Measurements from ENCODE around the gene HM13. TPM values are rescaled to one million over a fixed set of nuclear protein-coding genes. Genes with fewer than 3 reads are reported as not detected.
"Not testable (repeated sequence)": the region's sequence is repeated elsewhere in the genome, so short reads cannot be mapped to it uniquely, and the experiment has no call there.

The HM13 gene
- total RNA-seq, 1 experiment from 2014 or later, result 69.6 TPM

DNA sequence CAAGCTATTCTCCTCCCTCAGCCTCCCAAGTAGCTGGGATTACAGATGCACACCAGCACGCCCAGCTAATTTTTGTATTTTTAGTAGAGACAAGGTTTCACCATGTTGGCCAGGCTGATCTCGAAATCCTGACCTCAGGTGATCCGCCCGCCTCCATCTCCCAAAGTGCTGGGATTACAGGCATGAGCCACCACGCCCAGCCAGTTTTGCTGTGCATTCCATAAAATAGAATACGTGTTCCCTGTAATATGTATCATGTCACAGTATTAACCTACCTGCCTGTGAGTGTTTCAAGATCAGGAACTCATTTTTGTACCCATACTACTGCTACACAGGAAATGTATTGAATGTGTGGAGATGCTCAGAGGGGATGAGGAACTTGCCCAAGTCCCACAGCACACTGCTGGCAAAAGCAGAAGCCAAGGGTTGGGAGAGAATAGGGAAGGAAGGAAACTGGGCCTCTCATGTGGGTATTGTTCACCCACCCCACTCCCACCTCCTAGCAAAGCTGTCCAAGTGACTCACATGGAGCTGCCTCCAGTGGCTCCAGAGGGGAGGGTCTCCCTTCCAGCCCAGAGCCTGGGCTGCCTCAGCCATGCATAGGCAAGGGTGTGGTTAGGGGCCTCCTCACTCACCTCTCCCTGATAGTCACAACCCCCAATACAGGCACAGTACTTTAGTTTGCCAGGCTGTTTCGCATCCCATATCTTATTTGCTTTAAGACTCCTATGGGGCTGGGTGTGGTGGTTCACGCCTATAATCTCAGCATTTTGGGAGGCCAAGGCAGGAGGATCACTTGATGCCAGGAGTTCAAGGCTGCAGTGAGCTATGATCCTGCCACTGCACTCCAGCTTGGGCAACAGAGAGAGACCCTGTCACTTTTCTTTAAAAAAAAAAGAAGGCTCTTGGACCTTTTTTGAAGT, 9.4 kb downstream of the HM13 start:
- Histone ChIP-seq H3K9ac (ENCODE audit: low read length) (no peak overlapping the region), H3K27me3 (ENCODE audit: low read length) (no peaks in the 10 kb centered on the region), H3K27ac (ENCODE audit: low read length) (no peak overlapping the region), H3K9me2 (replicated peaks; ENCODE audit: insufficient read depth, low read length) (no peaks in the 10 kb centered on the region), H4K20me1 (ENCODE audit: insufficient read depth, low read depth, low read length) (peaks cover 25% of the 10 kb centered on the region; the same call in 1 of the 2 replicates), H3K4me2 (ENCODE audit: low read depth, low read length, poor library complexity, severe bottlenecking) (no peak overlapping the region), H2AFZ (ENCODE audit: low read length) (no peak overlapping the region), H3K9me3 (ENCODE audit: low read length) (no peaks in the 10 kb centered on the region), H3K79me2 (ENCODE audit: low read length) (peaks cover 84% of the 10 kb centered on the region), H3K4me3 (ENCODE audit: low read length) (no peak overlapping the region), H3K36me3 (ENCODE audit: insufficient read depth, low read length) (peaks cover 26% of the 10 kb centered on the region; the same call in 1 of the 2 replicates), H3K4me1 (ENCODE audit: low read length) (no peaks in the 10 kb centered on the region; the same call in 1 of the 2 replicates)
- no peak for DNase-seq

DNA sequence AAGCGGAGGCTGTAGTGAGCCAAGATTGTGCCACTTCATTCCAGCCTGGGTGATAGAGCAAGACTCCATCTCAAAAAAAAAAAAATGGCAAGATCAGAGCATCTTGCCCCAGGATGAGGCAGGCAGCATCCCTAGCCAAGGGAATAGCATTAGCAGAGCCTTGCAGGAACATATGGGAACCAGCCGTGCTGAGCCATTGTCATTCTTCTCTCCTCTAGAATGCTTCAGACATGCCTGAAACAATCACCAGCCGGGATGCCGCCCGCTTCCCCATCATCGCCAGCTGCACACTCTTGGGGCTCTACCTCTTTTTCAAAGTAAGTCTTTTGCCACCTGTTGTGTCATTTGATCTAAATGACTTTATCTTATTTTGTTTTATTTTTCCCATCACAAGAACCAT, 13.0 kb downstream of the HM13 start:
- H3K79me2 ChIP-seq (ENCODE audit: low read length), result peaks cover 70% of the 10 kb centered on the region

DNA sequence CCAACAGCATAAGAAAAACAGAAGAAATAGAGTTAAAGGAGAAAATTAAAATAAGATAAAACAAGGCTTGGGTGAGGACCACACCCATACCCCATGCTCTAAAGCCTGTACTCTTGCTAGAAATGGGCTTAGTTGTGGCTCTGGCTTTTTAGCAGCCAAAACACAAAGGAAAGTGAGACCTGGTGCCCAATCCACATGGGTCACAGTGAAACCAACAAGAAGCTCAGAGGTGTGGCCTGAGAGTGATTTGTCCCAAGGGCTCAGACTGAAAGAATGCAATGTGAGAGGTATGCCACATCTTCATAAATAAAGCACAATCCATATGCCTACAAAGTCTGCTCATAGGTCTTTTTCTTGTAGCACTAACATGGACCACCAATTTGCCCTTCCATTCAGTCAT, 21.1 kb downstream of the HM13 start:
- H3K4me3 ChIP-seq (ENCODE audit: low read length), result no peak overlapping the region
- H3K36me3 ChIP-seq (ENCODE audit: insufficient read depth, low read length), result peaks cover 39% of the 10 kb centered on the region
- DNase-seq, result no peak
- peaks cover 11% of the 10 kb centered on the region; the same call in 1 of the 2 replicates for H4K20me1 ChIP-seq (ENCODE audit: insufficient read depth, low read depth, low read length)
- H3K79me2 ChIP-seq (ENCODE audit: low read length), result peaks cover 53% of the 10 kb centered on the region
- no peaks in the 10 kb centered on the region for H3K9me3 ChIP-seq (ENCODE audit: low read length)
- no peaks in the 10 kb centered on the region for H3K9me2 ChIP-seq (replicated peaks; ENCODE audit: insufficient read depth, low read length)
- no peak overlapping the region for H2AFZ ChIP-seq (ENCODE audit: low read length)
- no peak overlapping the region for H3K4me2 ChIP-seq (ENCODE audit: low read depth, low read length, poor library complexity, severe bottlenecking)
- H3K4me1 ChIP-seq (ENCODE audit: low read length), result no peaks in the 10 kb centered on the region
- H3K27ac ChIP-seq (ENCODE audit: low read length), result no peak overlapping the region
- H3K9ac ChIP-seq (ENCODE audit: low read length), result no peak overlapping the region
- H3K27me3 ChIP-seq (ENCODE audit: low read length), result no peaks in the 10 kb centered on the region

More for the DNA sequence above, 13.0 kb downstream of the HM13 start:
- H3K9ac ChIP-seq (ENCODE audit: low read length), result no peak overlapping the region
- no peak for DNase-seq
- no peak overlapping the region for H2AFZ ChIP-seq (ENCODE audit: low read length)
- H3K9me2 ChIP-seq (replicated peaks; ENCODE audit: insufficient read depth, low read length), result no peaks in the 10 kb centered on the region
- H3K36me3 ChIP-seq (ENCODE audit: insufficient read depth, low read length), result peaks cover 36% of the 10 kb centered on the region
- H3K9me3 ChIP-seq (ENCODE audit: low read length), result no peaks in the 10 kb centered on the region
- H3K4me3 ChIP-seq (ENCODE audit: low read length), result no peak overlapping the region
- peaks cover 17% of the 10 kb centered on the region; the same call in 1 of the 2 replicates for H4K20me1 ChIP-seq (ENCODE audit: insufficient read depth, low read depth, low read length)
- no peak overlapping the region for H3K4me2 ChIP-seq (ENCODE audit: low read depth, low read length, poor library complexity, severe bottlenecking)
- H3K27me3 ChIP-seq (ENCODE audit: low read length), result no peaks in the 10 kb centered on the region
- no peaks in the 10 kb centered on the region for H3K4me1 ChIP-seq (ENCODE audit: low read length)
- no peak overlapping the region for H3K27ac ChIP-seq (ENCODE audit: low read length)

DNA sequence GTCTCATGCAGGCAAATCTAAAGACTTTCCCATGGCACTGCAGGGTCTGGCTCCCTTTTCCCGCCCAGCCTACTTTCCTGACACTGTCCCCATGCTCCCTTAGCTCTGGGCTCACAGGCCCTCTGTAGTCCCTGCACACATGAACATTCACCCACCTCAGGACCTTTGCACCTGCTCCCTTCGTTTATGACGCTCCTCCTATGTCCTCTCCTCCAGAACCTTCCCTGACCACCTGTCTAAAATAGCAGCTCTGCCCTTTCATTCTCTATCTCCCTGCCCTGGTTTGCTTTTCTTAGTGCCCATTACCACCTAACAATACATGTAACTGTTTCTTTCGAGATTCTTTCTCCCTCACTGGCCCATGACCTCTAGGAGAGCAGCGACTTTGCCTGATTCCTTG, 22.3 kb downstream of the HM13 start:
- Histone ChIP-seq H3K9ac (ENCODE audit: low read length) (no peak overlapping the region), H4K20me1 (ENCODE audit: insufficient read depth, low read depth, low read length) (peaks cover 11% of the 10 kb centered on the region; the same call in 1 of the 2 replicates), H3K9me2 (replicated peaks; ENCODE audit: insufficient read depth, low read length) (no peaks in the 10 kb centered on the region), H3K4me2 (ENCODE audit: low read depth, low read length, poor library complexity, severe bottlenecking) (no peak overlapping the region), H3K4me1 (ENCODE audit: low read length) (no peaks in the 10 kb centered on the region), H3K9me3 (ENCODE audit: low read length) (no peaks in the 10 kb centered on the region), H3K27me3 (ENCODE audit: low read length) (no peaks in the 10 kb centered on the region), H3K4me3 (ENCODE audit: low read length) (no peak overlapping the region), H2AFZ (ENCODE audit: low read length) (no peak overlapping the region), H3K79me2 (ENCODE audit: low read length) (peaks cover 44% of the 10 kb centered on the region), H3K27ac (ENCODE audit: low read length) (no peak overlapping the region), H3K36me3 (ENCODE audit: insufficient read depth, low read length) (peaks cover 32% of the 10 kb centered on the region; the same call in 1 of the 2 replicates)
- DNase-seq, result no peak

DNA sequence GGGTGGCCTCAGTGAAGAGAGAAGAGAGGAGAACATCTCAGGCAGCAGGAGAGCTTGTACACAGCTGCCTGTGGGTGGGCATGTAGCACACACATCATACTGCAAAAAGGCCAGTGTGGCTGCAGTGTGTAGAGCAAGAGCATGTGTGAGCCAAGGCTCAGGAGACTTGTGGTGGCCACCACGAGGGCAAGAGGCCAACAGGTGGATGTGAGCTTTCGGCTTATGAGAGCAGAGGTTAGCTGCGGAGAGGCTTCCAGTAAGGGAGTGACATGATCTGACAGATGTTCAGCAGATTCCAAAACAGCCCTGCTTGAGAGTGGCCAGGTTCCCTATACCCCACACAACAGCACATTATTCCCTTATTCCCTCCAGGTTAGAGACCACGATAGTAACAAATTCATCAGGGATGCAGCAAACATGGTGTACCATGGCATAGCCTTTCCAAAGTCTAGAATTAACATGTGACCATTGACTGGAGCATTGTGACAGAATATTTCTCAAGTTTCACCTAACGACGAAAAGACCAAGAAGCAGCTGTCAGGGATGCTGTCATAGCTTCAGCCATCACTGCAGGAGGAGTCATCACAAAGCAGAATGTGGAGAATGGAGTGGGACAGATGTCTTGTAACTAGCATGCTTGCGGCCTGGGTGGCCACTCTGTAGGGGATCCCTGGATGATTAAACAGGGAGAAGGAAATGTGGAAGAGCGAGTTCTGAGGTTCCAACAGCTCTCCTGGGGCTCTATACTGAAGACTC, 23.1 kb downstream of the HM13 start:
- H3K27ac ChIP-seq (ENCODE audit: low read length), result no peak overlapping the region
- peaks cover 33% of the 10 kb centered on the region; the same call in 1 of the 2 replicates for H3K36me3 ChIP-seq (ENCODE audit: insufficient read depth, low read length)
- H4K20me1 ChIP-seq (ENCODE audit: insufficient read depth, low read depth, low read length), result peaks cover 11% of the 10 kb centered on the region; the same call in 1 of the 2 replicates
- no peaks in the 10 kb centered on the region for H3K27me3 ChIP-seq (ENCODE audit: low read length)
- no peak overlapping the region for H3K9ac ChIP-seq (ENCODE audit: low read length)
- no peak for DNase-seq
- H3K4me3 ChIP-seq (ENCODE audit: low read length), result no peak overlapping the region
- peaks cover 45% of the 10 kb centered on the region for H3K79me2 ChIP-seq (ENCODE audit: low read length)
- H3K4me1 ChIP-seq (ENCODE audit: low read length), result no peaks in the 10 kb centered on the region
- no peaks in the 10 kb centered on the region for H3K9me3 ChIP-seq (ENCODE audit: low read length)
- H3K9me2 ChIP-seq (replicated peaks; ENCODE audit: insufficient read depth, low read length), result no peaks in the 10 kb centered on the region
- H2AFZ ChIP-seq (ENCODE audit: low read length), result no peak overlapping the region
- no peak overlapping the region for H3K4me2 ChIP-seq (ENCODE audit: low read depth, low read length, poor library complexity, severe bottlenecking)

DNA sequence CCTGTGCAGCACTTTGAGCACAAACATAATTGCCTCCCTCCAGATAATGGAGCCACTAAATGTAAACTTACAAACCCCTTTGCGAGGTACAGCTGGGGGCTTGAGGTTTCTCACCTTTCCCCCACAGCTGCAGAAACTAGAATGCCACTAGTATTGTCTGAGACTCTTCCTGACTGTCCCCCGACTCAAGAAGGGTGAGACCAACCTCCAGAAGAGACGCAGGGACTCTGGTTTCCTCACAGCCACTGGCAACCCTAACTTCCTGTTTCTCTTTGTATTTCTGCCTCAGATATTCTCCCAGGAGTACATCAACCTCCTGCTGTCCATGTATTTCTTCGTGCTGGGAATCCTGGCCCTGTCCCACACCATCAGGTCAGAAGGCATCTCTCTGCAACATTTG, 23.6 kb downstream of the HM13 start:
- Histone ChIP-seq H3K4me2 (ENCODE audit: low read depth, low read length, poor library complexity, severe bottlenecking) (no peak overlapping the region), H3K79me2 (ENCODE audit: low read length) (peaks cover 39% of the 10 kb centered on the region), H4K20me1 (ENCODE audit: insufficient read depth, low read depth, low read length) (peaks cover 11% of the 10 kb centered on the region; the same call in 1 of the 2 replicates), H3K4me3 (ENCODE audit: low read length) (no peak overlapping the region), H3K36me3 (ENCODE audit: insufficient read depth, low read length) (peaks cover 28% of the 10 kb centered on the region; the same call in 1 of the 2 replicates), H3K9me2 (replicated peaks; ENCODE audit: insufficient read depth, low read length) (no peaks in the 10 kb centered on the region), H3K9me3 (ENCODE audit: low read length) (no peaks in the 10 kb centered on the region), H2AFZ (ENCODE audit: low read length) (no peak overlapping the region), H3K27me3 (ENCODE audit: low read length) (no peaks in the 10 kb centered on the region), H3K9ac (ENCODE audit: low read length) (no peak overlapping the region), H3K27ac (ENCODE audit: low read length) (no peak overlapping the region), H3K4me1 (ENCODE audit: low read length) (no peaks in the 10 kb centered on the region)
- DNase-seq, result no peak

DNA sequence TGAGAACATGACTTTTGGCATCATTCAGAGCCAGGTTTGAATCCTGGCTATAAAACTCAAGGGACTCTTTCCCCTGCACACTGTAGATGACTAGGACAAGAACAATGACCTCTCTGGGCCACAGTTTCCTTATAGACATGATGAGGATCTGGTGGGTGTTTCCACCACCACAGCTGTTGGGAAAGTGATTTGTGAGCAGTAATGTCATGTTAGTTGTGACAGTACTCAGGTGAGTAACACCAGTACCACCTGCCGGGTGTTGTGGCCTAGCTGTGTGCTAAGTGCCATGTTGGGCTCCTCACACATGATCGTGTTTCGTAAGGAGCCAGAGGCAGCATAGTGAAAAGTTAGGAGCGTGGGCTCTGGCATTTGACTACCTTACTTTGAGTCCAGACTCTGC, 24.1 kb downstream of the HM13 start:
- Histone ChIP-seq H3K9me2 (replicated peaks; ENCODE audit: insufficient read depth, low read length) (no peaks in the 10 kb centered on the region), H3K36me3 (ENCODE audit: insufficient read depth, low read length) (peaks cover 26% of the 10 kb centered on the region; the same call in 1 of the 2 replicates), H3K4me3 (ENCODE audit: low read length) (no peak overlapping the region), H2AFZ (ENCODE audit: low read length) (no peak overlapping the region), H3K79me2 (ENCODE audit: low read length) (peaks cover 34% of the 10 kb centered on the region), H3K27ac (ENCODE audit: low read length) (no peak overlapping the region), H3K4me1 (ENCODE audit: low read length) (no peaks in the 10 kb centered on the region), H3K27me3 (ENCODE audit: low read length) (no peaks in the 10 kb centered on the region), H4K20me1 (ENCODE audit: insufficient read depth, low read depth, low read length) (peaks cover 11% of the 10 kb centered on the region; the same call in 1 of the 2 replicates), H3K9me3 (ENCODE audit: low read length) (no peaks in the 10 kb centered on the region), H3K9ac (ENCODE audit: low read length) (no peak overlapping the region), H3K4me2 (ENCODE audit: low read depth, low read length, poor library complexity, severe bottlenecking) (no peak overlapping the region)
- no peak for DNase-seq

DNA sequence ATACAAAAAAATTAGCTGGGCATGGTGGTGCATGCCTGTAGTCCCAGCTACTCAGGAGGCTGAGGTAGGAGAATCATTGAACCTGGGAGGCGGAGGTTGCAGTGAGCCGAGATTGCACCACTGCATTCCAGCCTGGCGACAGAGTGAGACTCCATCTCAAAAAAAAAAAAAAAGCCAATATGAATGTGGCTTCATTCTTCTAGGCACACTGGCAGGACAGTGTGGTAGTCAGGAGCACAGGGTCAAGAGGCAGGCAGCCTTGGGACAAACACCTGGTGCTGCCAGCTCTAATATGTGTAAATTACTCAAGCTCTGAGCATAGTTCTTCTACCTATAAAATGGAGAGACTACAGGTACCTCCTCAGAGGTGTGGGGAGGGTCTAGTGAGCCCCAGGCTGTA, 25.4 kb downstream of the HM13 start:
- H2AFZ ChIP-seq (ENCODE audit: low read length), result not testable (repeated sequence)

More for the DNA sequence above, 25.4 kb downstream of the HM13 start:
- H3K27ac ChIP-seq (ENCODE audit: low read length); H3K9me2 ChIP-seq (replicated peaks; ENCODE audit: insufficient read depth, low read length); H3K4me2 ChIP-seq (ENCODE audit: low read depth, low read length, poor library complexity, severe bottlenecking); H3K4me1 ChIP-seq (ENCODE audit: low read length); H3K9me3 ChIP-seq (ENCODE audit: low read length); DNase-seq; H3K27me3 ChIP-seq (ENCODE audit: low read length); H3K9ac ChIP-seq (ENCODE audit: low read length); H3K4me3 ChIP-seq (ENCODE audit: low read length): not testable (repeated sequence)
- H3K79me2 ChIP-seq (ENCODE audit: low read length), result peaks cover 29% of the 10 kb centered on the region
- peaks cover 11% of the 10 kb centered on the region; the same call in 1 of the 2 replicates for H4K20me1 ChIP-seq (ENCODE audit: insufficient read depth, low read depth, low read length)
- peaks cover 20% of the 10 kb centered on the region; the same call in 1 of the 2 replicates for H3K36me3 ChIP-seq (ENCODE audit: insufficient read depth, low read length)

All from Karpas-422 (cell line).